ENCODE results near the gene INPP5F. TPM values are rescaled to one million over a fixed set of nuclear protein-coding genes. Genes with fewer than 3 reads are reported as not detected.

INPP5F gene
- total RNA-seq, 4 donors from 2014 or later: 22.7 to 39.8 (median 36.4) TPM

DNA sequence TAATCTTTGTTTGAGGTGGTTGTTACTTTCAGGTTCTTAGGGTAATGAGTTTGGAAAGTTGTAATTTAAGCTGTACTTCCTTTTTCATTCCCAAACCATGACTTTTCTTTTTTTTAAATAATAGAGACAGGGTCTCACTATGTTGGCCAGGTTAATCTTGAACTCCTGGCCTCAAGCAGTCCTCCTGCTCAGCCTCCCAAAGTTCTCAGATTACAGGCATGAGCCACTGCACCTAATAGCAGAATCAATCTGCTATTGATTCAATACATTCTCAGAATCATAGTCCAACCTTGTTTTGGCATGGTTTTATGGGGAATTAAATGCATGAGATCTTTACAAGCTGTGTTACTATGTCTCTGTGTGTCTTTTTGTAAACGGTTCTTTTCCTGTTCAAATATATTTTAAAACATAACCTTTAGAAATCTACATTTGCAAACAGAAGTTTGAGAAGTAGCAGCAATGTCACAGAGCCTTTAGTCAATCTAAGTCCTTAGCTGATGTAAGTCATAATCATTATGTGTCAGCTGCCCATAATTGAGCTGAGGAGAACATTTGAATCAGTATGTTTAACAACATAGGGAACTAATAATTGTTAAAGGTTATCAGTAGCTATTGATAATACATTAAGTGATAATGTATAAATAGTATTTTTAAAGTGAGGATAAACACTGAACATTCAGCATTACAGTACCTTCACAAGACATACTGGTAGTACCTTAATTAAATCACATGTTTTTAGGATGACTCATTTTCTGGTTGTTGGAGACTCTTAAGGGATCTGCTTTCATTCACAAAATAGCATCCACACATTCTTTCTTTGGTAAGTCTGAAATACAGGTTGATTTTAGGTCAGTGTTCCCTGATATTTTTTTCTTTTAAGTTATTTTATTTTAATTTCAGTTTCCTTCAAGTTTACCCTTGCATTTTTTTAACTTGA, 8.8 kb downstream of the INPP5F start:
- peaks cover 0 to 4% (median 0%) of the 10 kb centered on the region in 3 donors for H3K36me3 ChIP-seq
- DNase-seq (ENCODE audit: low spot score in 2 of 2): no peak
- H3K4me1 ChIP-seq: peaks cover 0 to 57% (median 30%) of the 10 kb centered on the region in 4 donors
- TF ChIP-seq EP300 (IDR thresholded peaks at IDR 0.05) (no peak), POLR2A (IDR thresholded peaks at IDR 0.05) (no peak)
- TF ChIP-seq, protein P1, sequence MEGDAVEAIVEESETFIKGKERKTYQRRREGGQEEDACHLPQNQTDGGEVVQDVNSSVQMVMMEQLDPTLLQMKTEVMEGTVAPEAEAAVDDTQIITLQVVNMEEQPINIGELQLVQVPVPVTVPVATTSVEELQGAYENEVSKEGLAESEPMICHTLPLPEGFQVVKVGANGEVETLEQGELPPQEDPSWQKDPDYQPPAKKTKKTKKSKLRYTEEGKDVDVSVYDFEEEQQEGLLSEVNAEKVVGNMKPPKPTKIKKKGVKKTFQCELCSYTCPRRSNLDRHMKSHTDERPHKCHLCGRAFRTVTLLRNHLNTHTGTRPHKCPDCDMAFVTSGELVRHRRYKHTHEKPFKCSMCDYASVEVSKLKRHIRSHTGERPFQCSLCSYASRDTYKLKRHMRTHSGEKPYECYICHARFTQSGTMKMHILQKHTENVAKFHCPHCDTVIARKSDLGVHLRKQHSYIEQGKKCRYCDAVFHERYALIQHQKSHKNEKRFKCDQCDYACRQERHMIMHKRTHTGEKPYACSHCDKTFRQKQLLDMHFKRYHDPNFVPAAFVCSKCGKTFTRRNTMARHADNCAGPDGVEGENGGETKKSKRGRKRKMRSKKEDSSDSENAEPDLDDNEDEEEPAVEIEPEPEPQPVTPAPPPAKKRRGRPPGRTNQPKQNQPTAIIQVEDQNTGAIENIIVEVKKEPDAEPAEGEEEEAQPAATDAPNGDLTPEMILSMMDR (IDR thresholded peaks at IDR 0.05): no peak
- peak overlapping the region in 1 of 4 donors; percentile 21 for H3K27ac ChIP-seq
- H3K27me3 ChIP-seq: no peaks in the 10 kb centered on the region
- H3K4me3 ChIP-seq: no peak overlapping the region
- 28 to 46% methylated on average over 1 of the region's 1 CpG for WGBS, 2 donors
- no peaks in the 10 kb centered on the region for H3K9me3 ChIP-seq

DNA sequence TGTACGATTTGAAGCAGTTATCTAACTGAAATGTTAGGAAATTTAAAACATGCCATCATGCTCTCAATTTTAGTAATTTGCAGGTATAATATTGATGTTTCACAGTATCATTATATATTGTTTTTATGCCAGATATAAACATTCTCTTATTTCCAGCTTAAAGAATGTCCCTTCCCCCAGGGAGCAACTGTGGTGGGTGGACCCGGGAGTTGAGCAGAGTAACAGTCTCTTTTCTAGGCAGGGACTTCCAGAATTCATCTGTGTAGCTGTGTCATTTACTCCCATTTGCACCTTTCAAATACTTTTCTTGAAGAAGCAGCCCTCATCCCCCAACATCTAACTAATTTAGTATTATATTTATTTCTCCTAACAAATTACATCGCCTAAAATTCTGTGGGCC, 9.6 kb downstream of the INPP5F start:
- DNase-seq (ENCODE audit: low spot score in 2 of 2): no peak
- no peaks in the 10 kb centered on the region for H3K9me3 ChIP-seq
- H3K4me3 ChIP-seq: no peak overlapping the region
- H3K4me1 ChIP-seq: peaks cover 0 to 57% (median 30%) of the 10 kb centered on the region in 4 donors
- TF ChIP-seq, protein P1 (IDR thresholded peaks at IDR 0.05): no peak
- TF ChIP-seq POLR2A (IDR thresholded peaks at IDR 0.05): no peak
- TF ChIP-seq EP300 (IDR thresholded peaks at IDR 0.05): no peak
- peaks cover 0 to 4% (median 0%) of the 10 kb centered on the region in 3 donors for H3K36me3 ChIP-seq
- H3K27ac ChIP-seq: peak overlapping the region in 2 of 4 donors; percentile 52 to 83
- WGBS, 2 donors: 70 to 80% methylated on average over 3 of the region's 3 CpGs
- H3K27me3 ChIP-seq: no peaks in the 10 kb centered on the region

- peaks cover 0 to 57% (median 30%) of the 10 kb centered on the region in 4 donors for H3K4me1 ChIP-seq
- H3K4me3 ChIP-seq: no peak overlapping the region
- no peaks in the 10 kb centered on the region for H3K27me3 ChIP-seq
- H3K9me3 ChIP-seq: no peaks in the 10 kb centered on the region
- WGBS, 2 donors: 96 to 97% methylated on average over 1 of the region's 1 CpG
- TF ChIP-seq EP300 (IDR thresholded peaks at IDR 0.05): no peak
- no peak for TF ChIP-seq POLR2A (IDR thresholded peaks at IDR 0.05)
- TF ChIP-seq, protein P1 (IDR thresholded peaks at IDR 0.05): no peak
- H3K36me3 ChIP-seq: peaks cover 0 to 3% (median 0%) of the 10 kb centered on the region in 3 donors
- no peak for DNase-seq (ENCODE audit: low spot score in 2 of 2)
- peak overlapping the region in 2 of 4 donors; percentile 71 to 83 for H3K27ac ChIP-seq
Measured at GRCh38 chr10:119736220-119736619, 10.4 kb downstream of the INPP5F start.

- no peaks in the 10 kb centered on the region for H3K36me3 ChIP-seq
- DNase-seq (ENCODE audit: low spot score in 2 of 2): no peak
- H3K4me1 ChIP-seq: peaks cover 0 to 60% (median 30%) of the 10 kb centered on the region in 4 donors
- TF ChIP-seq, protein P1 (IDR thresholded peaks at IDR 0.05): no peak
- TF ChIP-seq POLR2A (IDR thresholded peaks at IDR 0.05): no peak
- WGBS, 2 donors: 91 to 96% methylated on average over 2 of the region's 2 CpGs
- H3K27me3 ChIP-seq: no peaks in the 10 kb centered on the region
- H3K27ac ChIP-seq: peak overlapping the region in 3 of 4 donors; percentile 27 to 83 (median 71)
- H3K4me3 ChIP-seq: no peak overlapping the region
- H3K9me3 ChIP-seq: no peaks in the 10 kb centered on the region
Measured at GRCh38 chr10:119737039-119737663, 11.3 kb downstream of the INPP5F start.

GRCh38 chr10:119737823-119738222, 12.0 kb downstream of the INPP5F start:
- Histone ChIP-seq H3K27me3 (no peaks in the 10 kb centered on the region), H3K27ac (peak overlapping the region in 3 of 4 donors; percentile 27 to 83 (median 71)), H3K4me1 (peaks cover 0 to 67% (median 34%) of the 10 kb centered on the region in 4 donors), H3K4me3 (no peak overlapping the region), H3K36me3 (no peaks in the 10 kb centered on the region), H3K9me3 (no peaks in the 10 kb centered on the region)
- WGBS, 2 donors: 31 to 38% methylated on average over 1 of the region's 1 CpG
- DNase-seq (ENCODE audit: low spot score in 2 of 2): no peak
- TF ChIP-seq, protein P1 (IDR thresholded peaks at IDR 0.05): no peak
- TF ChIP-seq EP300 (IDR thresholded peaks at IDR 0.05) (peak in 1 of 2 donors; percentile 62), POLR2A (IDR thresholded peaks at IDR 0.05) (no peak)

Measured in tibial nerve (tissue), 4 donors.